Astrocyte (in vitro differentiated cells and primary cell): Measurements from ENCODE around the gene SSUH2. TPM values are rescaled to one million over a fixed set of nuclear protein-coding genes. Genes with fewer than 3 reads are reported as not detected.

Source experiments
- DNase-seq: peaks from one replicate; pipeline ENCODE4 v3.0.0-alpha.2; 2010; ENCODE audit warnings: low read depth
- FAIRE-seq: peaks from 2 replicates; lab custom pipeline; 2011; peaks lifted over from hg19 to GRCh38; lab: Jason Lieb, UNC
- H2AFZ ChIP-seq: 2 replicates; pipeline ENCODE4 v1.6.0; 2012; ENCODE audit warnings: low read depth, low read length, inconsistent platforms
- H3K27ac ChIP-seq: 2 replicates; pipeline ENCODE4 v1.5.1; 2011; ENCODE audit warnings: low read depth, low read length, inconsistent platforms
- H3K27me3 ChIP-seq: 2 replicates; pipeline ENCODE4 v1.6.0; 2011; ENCODE audit warnings: low read length, inconsistent platforms; ENCODE audit not compliant: insufficient read depth
- H3K36me3 ChIP-seq: 2 replicates; pipeline ENCODE4 v1.5.1; 2011; ENCODE audit warnings: low read length, inconsistent platforms; ENCODE audit not compliant: insufficient read depth
- H3K4me1 ChIP-seq: 2 replicates; pipeline ENCODE4 v1.5.1; 2011; ENCODE audit warnings: low read length, inconsistent platforms; ENCODE audit not compliant: insufficient read depth
- H3K4me2 ChIP-seq: 2 replicates; pipeline ENCODE4 v1.6.0; 2012; ENCODE audit warnings: low read length, inconsistent platforms
- H3K4me3 ChIP-seq: 2 replicates; pipeline ENCODE4 v1.5.1; 2011; ENCODE audit warnings: low read depth, mild to moderate bottlenecking, low read length, inconsistent platforms; ENCODE audit not compliant: insufficient read depth
- H3K79me2 ChIP-seq: 2 replicates; pipeline ENCODE4 v1.6.0; 2012; ENCODE audit warnings: mild to moderate bottlenecking, low read length, inconsistent platforms; ENCODE audit not compliant: insufficient read depth
- H3K9ac ChIP-seq: 2 replicates; pipeline ENCODE4 v1.6.0; 2012; ENCODE audit warnings: mild to moderate bottlenecking, low read length, inconsistent platforms
- H3K9me3 ChIP-seq: 2 replicates; pipeline ENCODE4 v1.5.1; 2012; ENCODE audit warnings: low read depth, mild to moderate bottlenecking, low read length, inconsistent platforms; ENCODE audit not compliant: insufficient read depth
- H4K20me1 ChIP-seq: 2 replicates; pipeline ENCODE4 v1.6.0; 2012; ENCODE audit warnings: low read length, inconsistent platforms; ENCODE audit not compliant: insufficient read depth
- H3K27ac Mint-ChIP-seq: one replicate; pipeline ENCODE4 v1.8.0; 2021; ENCODE audit warnings: mild to moderate bottlenecking, mixed read lengths; ENCODE audit not compliant: unreplicated experiment
- H3K27me3 Mint-ChIP-seq: one replicate; pipeline ENCODE4 v1.8.0; 2021; ENCODE audit warnings: low read depth, mixed read lengths; ENCODE audit not compliant: unreplicated experiment
- H3K36me3 Mint-ChIP-seq: one replicate; pipeline ENCODE4 v1.8.0; 2021; ENCODE audit warnings: low read depth, mixed read lengths; ENCODE audit not compliant: unreplicated experiment
- H3K4me1 Mint-ChIP-seq: one replicate; pipeline ENCODE4 v1.8.0; 2021; ENCODE audit warnings: low read depth, mixed read lengths; ENCODE audit not compliant: unreplicated experiment
- H3K4me3 Mint-ChIP-seq: one replicate; pipeline ENCODE4 v1.8.0; 2021; ENCODE audit warnings: mild to moderate bottlenecking, moderate library complexity, mixed read lengths; ENCODE audit not compliant: unreplicated experiment
- H3K9me3 Mint-ChIP-seq: one replicate; pipeline ENCODE4 v1.8.0; 2021; ENCODE audit warnings: mild to moderate bottlenecking, mixed read lengths; ENCODE audit not compliant: unreplicated experiment
- CTCF ChIP-seq: IDR thresholded peaks from 2 replicates; pipeline ENCODE4 v1.5.1; 2011; ENCODE audit warnings: low read depth, mild to moderate bottlenecking, inconsistent platforms, low read length, moderate library complexity; ENCODE audit not compliant: insufficient read depth
- EZH2 ChIP-seq: IDR thresholded peaks from 2 replicates; pipeline ENCODE4 v1.6.1; 2012; ENCODE audit warnings: mild to moderate bottlenecking, low read length, inconsistent platforms; ENCODE audit not compliant: insufficient read depth
- total RNA-seq: library from RNA; stranded (reverse); gene quantifications from 2 replicates; pipeline ENCODE4 v1.2.1, GENCODE V29; 2021

Gene SSUH2
- total RNA-seq, 1 donor from 2014 or later, result not detected

DNA sequence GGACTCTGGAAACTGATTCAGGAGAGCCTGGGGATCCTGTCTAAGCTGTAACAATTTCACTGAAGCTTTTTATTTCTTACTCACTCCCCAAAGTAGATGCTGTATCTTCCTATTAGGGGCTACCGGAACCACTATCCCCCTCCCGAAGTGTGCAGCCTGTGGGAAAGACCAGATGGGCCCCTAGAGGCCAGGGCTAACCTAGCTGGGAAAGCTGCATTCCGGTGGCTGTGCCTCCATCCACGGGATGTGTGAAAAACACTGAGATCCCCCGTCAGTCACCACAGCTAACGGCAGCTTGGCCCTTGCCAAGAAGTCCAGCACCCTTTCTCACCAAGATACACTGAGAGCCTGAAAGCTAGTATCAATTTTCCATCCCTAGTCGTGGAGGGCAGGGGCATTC, 3.1 kb downstream of the SSUH2 start:
- TF ChIP-seq EZH2 (no peak), CTCF (no peak)
- no peaks in the 10 kb centered on the region for H3K9me3 Mint-ChIP-seq

DNA sequence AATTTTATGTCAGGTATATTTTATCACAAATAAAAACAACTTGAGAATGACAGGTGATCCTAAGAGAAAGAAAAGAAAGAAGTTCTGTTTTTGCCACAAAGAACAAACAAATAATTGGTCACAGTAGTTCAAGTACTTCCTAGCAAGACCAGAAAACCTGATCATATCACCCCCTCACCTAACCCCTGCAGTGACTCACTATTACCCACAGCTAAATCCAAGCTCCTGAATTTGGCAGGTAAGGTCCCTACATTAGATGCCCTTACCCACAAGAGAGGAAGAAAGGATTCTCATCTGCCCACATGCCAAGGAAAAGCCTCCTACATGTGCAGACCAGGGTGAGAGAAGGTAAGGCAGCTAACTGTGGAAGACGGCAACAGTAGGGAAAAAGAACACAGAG, 4.4 kb downstream of the SSUH2 start:
- Histone ChIP-seq H3K79me2 (no peaks in the 10 kb centered on the region), H3K9me3 (no peaks in the 10 kb centered on the region), H2AFZ (no peak overlapping the region), H3K9ac (no peak overlapping the region), H3K36me3 (no peaks in the 10 kb centered on the region), H3K4me1 (peaks cover 6% of the 10 kb centered on the region), H3K27me3 (no peaks in the 10 kb centered on the region), H3K4me2 (no peak overlapping the region), H3K4me3 (no peak overlapping the region), H4K20me1 (no peaks in the 10 kb centered on the region), H3K27ac (no peak overlapping the region)
- FAIRE-seq (no peak), DNase-seq (no peak)
- peaks cover 36% of the 10 kb centered on the region for H3K27me3 Mint-ChIP-seq
- no peak for TF ChIP-seq EZH2
- TF ChIP-seq CTCF, result no peak
- H3K27ac Mint-ChIP-seq, result no peak overlapping the region
- no peak overlapping the region for H3K4me3 Mint-ChIP-seq
- H3K4me1 Mint-ChIP-seq, result no peaks in the 10 kb centered on the region
- H3K9me3 Mint-ChIP-seq, result no peaks in the 10 kb centered on the region
- H3K36me3 Mint-ChIP-seq, result no peaks in the 10 kb centered on the region

More for the DNA sequence above, 3.1 kb downstream of the SSUH2 start:
- no peak overlapping the region for H3K4me2 ChIP-seq
- H3K27ac ChIP-seq, result no peak overlapping the region
- H3K36me3 ChIP-seq, result no peaks in the 10 kb centered on the region
- no peak overlapping the region for H3K9ac ChIP-seq
- Mint-ChIP-seq H3K27ac (no peak overlapping the region), H3K27me3 (peaks cover 40% of the 10 kb centered on the region), H3K4me1 (no peaks in the 10 kb centered on the region), H3K36me3 (no peaks in the 10 kb centered on the region), H3K4me3 (no peak overlapping the region)
- no peak overlapping the region for H3K4me3 ChIP-seq
- DNase-seq (no peak), FAIRE-seq (no peak)
- H3K9me3 ChIP-seq, result no peaks in the 10 kb centered on the region
- H3K4me1 ChIP-seq, result peaks cover 6% of the 10 kb centered on the region
- peaks cover 3% of the 10 kb centered on the region for H3K27me3 ChIP-seq
- H2AFZ ChIP-seq, result no peak overlapping the region
- H4K20me1 ChIP-seq, result no peaks in the 10 kb centered on the region
- no peaks in the 10 kb centered on the region for H3K79me2 ChIP-seq

- no peak overlapping the region for H3K4me3 Mint-ChIP-seq
- Histone ChIP-seq H3K4me2 (no peak overlapping the region), H3K79me2 (no peaks in the 10 kb centered on the region), H4K20me1 (no peaks in the 10 kb centered on the region), H3K27me3 (no peaks in the 10 kb centered on the region), H3K4me1 (peaks cover 6% of the 10 kb centered on the region), H3K4me3 (no peak overlapping the region), H2AFZ (no peak overlapping the region), H3K9ac (no peak overlapping the region), H3K27ac (no peak overlapping the region), H3K9me3 (no peaks in the 10 kb centered on the region), H3K36me3 (no peaks in the 10 kb centered on the region)
- H3K27me3 Mint-ChIP-seq, result peaks cover 36% of the 10 kb centered on the region
- no peak overlapping the region for H3K27ac Mint-ChIP-seq
- H3K4me1 Mint-ChIP-seq, result no peaks in the 10 kb centered on the region
- FAIRE-seq, result no peak
- H3K36me3 Mint-ChIP-seq, result no peaks in the 10 kb centered on the region
- TF ChIP-seq EZH2 (no peak), CTCF (no peak)
- no peak for DNase-seq
- no peaks in the 10 kb centered on the region for H3K9me3 Mint-ChIP-seq
Observed at GRCh38 chr3:8639659-8640000, 5.0 kb downstream of the SSUH2 start.
